T-helper 1 cell treated with Interleukin-12 subunit alpha and Interleukin-12 subunit beta and Interleukin-4 antibody, amounts not matched to agents 30 μg/mL and 1 μg/mL, for 36 hours (primary cell): ENCODE results near the gene KLHL1.

Source experiments
- H3K27ac Mint-ChIP-seq: one replicate; pipeline ENCODE4 v1.8.0; 2021; ENCODE audit warnings: mild to moderate bottlenecking, mixed read lengths
- H3K27me3 Mint-ChIP-seq: one replicate; pipeline ENCODE4 v1.8.0; 2021; ENCODE audit warnings: low read depth, mixed read lengths
- H3K36me3 Mint-ChIP-seq: one replicate; pipeline ENCODE4 v1.8.0; 2021; ENCODE audit warnings: low read depth, mixed read lengths
- H3K4me1 Mint-ChIP-seq: one replicate; pipeline ENCODE4 v1.8.0; 2021; ENCODE audit warnings: low read depth, mixed read lengths
- H3K4me3 Mint-ChIP-seq: one replicate; pipeline ENCODE4 v1.8.0; 2021; ENCODE audit warnings: mild to moderate bottlenecking, moderate library complexity, mixed read lengths
- H3K9me3 Mint-ChIP-seq: one replicate; pipeline ENCODE4 v1.8.0; 2021; ENCODE audit warnings: mixed read lengths

The KLHL1 gene

GRCh38 chr13:70054572-70054971, 53.7 kb downstream of the KLHL1 start:
- Mint-ChIP-seq H3K27ac (no peak overlapping the region), H3K36me3 (no peaks in the 10 kb centered on the region), H3K4me3 (no peak overlapping the region), H3K4me1 (no peaks in the 10 kb centered on the region), H3K27me3 (no peaks in the 10 kb centered on the region), H3K9me3 (peaks cover 30% of the 10 kb centered on the region)

- Mint-ChIP-seq H3K27me3 (no peaks in the 10 kb centered on the region), H3K4me3 (no peak overlapping the region), H3K36me3 (no peaks in the 10 kb centered on the region), H3K27ac (no peak overlapping the region), H3K4me1 (no peaks in the 10 kb centered on the region), H3K9me3 (peaks cover 24% of the 10 kb centered on the region)
Measured at GRCh38 chr13:70051531-70051930, 56.7 kb downstream of the KLHL1 start.

- no peaks in the 10 kb centered on the region for H3K4me1 Mint-ChIP-seq
- no peak overlapping the region for H3K27ac Mint-ChIP-seq
Measured at GRCh38 chr13:70043685-70044084, 64.6 kb downstream of the KLHL1 start.

GRCh38 chr13:70042193-70042592, 66.1 kb downstream of the KLHL1 start:
- H3K36me3 Mint-ChIP-seq: no peaks in the 10 kb centered on the region
- H3K4me3 Mint-ChIP-seq: no peak overlapping the region
- peaks cover 4% of the 10 kb centered on the region for H3K9me3 Mint-ChIP-seq
- H3K27ac Mint-ChIP-seq: no peak overlapping the region
- no peaks in the 10 kb centered on the region for H3K27me3 Mint-ChIP-seq
- H3K4me1 Mint-ChIP-seq: no peaks in the 10 kb centered on the region

More at GRCh38 chr13:70043685-70044084, 64.6 kb downstream of the KLHL1 start:
- Mint-ChIP-seq H3K4me3 (no peak overlapping the region), H3K36me3 (no peaks in the 10 kb centered on the region), H3K9me3 (peaks cover 4% of the 10 kb centered on the region), H3K27me3 (no peaks in the 10 kb centered on the region)

- Mint-ChIP-seq H3K4me3 (no peak overlapping the region), H3K27ac (no peak overlapping the region), H3K4me1 (no peaks in the 10 kb centered on the region), H3K27me3 (no peaks in the 10 kb centered on the region), H3K36me3 (no peaks in the 10 kb centered on the region), H3K9me3 (peaks cover 5% of the 10 kb centered on the region)
Measured at GRCh38 chr13:70034286-70034685, 74.0 kb downstream of the KLHL1 start.

GRCh38 chr13:70027551-70027950, 80.7 kb downstream of the KLHL1 start:
- H3K9me3 Mint-ChIP-seq: peaks cover 3% of the 10 kb centered on the region
- no peaks in the 10 kb centered on the region for H3K27me3 Mint-ChIP-seq
- no peak overlapping the region for H3K4me3 Mint-ChIP-seq

GRCh38 chr13:70023516-70023915, 84.7 kb downstream of the KLHL1 start:
- Mint-ChIP-seq H3K27me3 (no peaks in the 10 kb centered on the region), H3K27ac (no peak overlapping the region), H3K4me1 (no peaks in the 10 kb centered on the region), H3K4me3 (no peak overlapping the region), H3K9me3 (peaks cover 10% of the 10 kb centered on the region), H3K36me3 (no peaks in the 10 kb centered on the region)

More at GRCh38 chr13:70027551-70027950, 80.7 kb downstream of the KLHL1 start:
- Mint-ChIP-seq H3K27ac (no peak overlapping the region), H3K4me1 (no peaks in the 10 kb centered on the region), H3K36me3 (no peaks in the 10 kb centered on the region)

- Mint-ChIP-seq H3K4me1 (no peaks in the 10 kb centered on the region), H3K9me3 (peaks cover 13% of the 10 kb centered on the region), H3K27ac (no peak overlapping the region), H3K4me3 (no peak overlapping the region), H3K36me3 (no peaks in the 10 kb centered on the region), H3K27me3 (no peaks in the 10 kb centered on the region)
Measured at GRCh38 chr13:70022646-70023045, 85.6 kb downstream of the KLHL1 start.

GRCh38 chr13:70016116-70016515, 92.1 kb downstream of the KLHL1 start:
- no peaks in the 10 kb centered on the region for H3K36me3 Mint-ChIP-seq
- H3K27me3 Mint-ChIP-seq: no peaks in the 10 kb centered on the region
- H3K4me3 Mint-ChIP-seq: no peak overlapping the region
- H3K9me3 Mint-ChIP-seq: peaks cover 11% of the 10 kb centered on the region
- no peaks in the 10 kb centered on the region for H3K4me1 Mint-ChIP-seq
- H3K27ac Mint-ChIP-seq: no peak overlapping the region

- Mint-ChIP-seq H3K27ac (no peak overlapping the region), H3K4me1 (no peaks in the 10 kb centered on the region), H3K4me3 (no peak overlapping the region), H3K36me3 (no peaks in the 10 kb centered on the region), H3K27me3 (no peaks in the 10 kb centered on the region), H3K9me3 (peaks cover 17% of the 10 kb centered on the region)
Measured at GRCh38 chr13:70014337-70014736, 93.9 kb downstream of the KLHL1 start.

- no peak overlapping the region for H3K27ac Mint-ChIP-seq
- no peaks in the 10 kb centered on the region for H3K36me3 Mint-ChIP-seq
- no peak overlapping the region for H3K4me3 Mint-ChIP-seq
- no peaks in the 10 kb centered on the region for H3K9me3 Mint-ChIP-seq
- no peaks in the 10 kb centered on the region for H3K4me1 Mint-ChIP-seq
- no peaks in the 10 kb centered on the region for H3K27me3 Mint-ChIP-seq
Measured at GRCh38 chr13:69999875-70000274, 108.4 kb downstream of the KLHL1 start.

GRCh38 chr13:69997061-69997460, 111.2 kb downstream of the KLHL1 start:
- no peaks in the 10 kb centered on the region for H3K9me3 Mint-ChIP-seq
- H3K27me3 Mint-ChIP-seq: no peaks in the 10 kb centered on the region
- no peaks in the 10 kb centered on the region for H3K4me1 Mint-ChIP-seq
- no peak overlapping the region for H3K4me3 Mint-ChIP-seq
- H3K27ac Mint-ChIP-seq: no peak overlapping the region
- H3K36me3 Mint-ChIP-seq: no peaks in the 10 kb centered on the region

- peaks cover 5% of the 10 kb centered on the region for H3K9me3 Mint-ChIP-seq
- no peaks in the 10 kb centered on the region for H3K36me3 Mint-ChIP-seq
- H3K4me1 Mint-ChIP-seq: no peaks in the 10 kb centered on the region
- no peaks in the 10 kb centered on the region for H3K27me3 Mint-ChIP-seq
- no peak overlapping the region for H3K4me3 Mint-ChIP-seq
- H3K27ac Mint-ChIP-seq: no peak overlapping the region
Measured at GRCh38 chr13:69980799-69981198, 127.5 kb downstream of the KLHL1 start.

- Mint-ChIP-seq H3K4me1 (no peaks in the 10 kb centered on the region), H3K9me3 (no peaks in the 10 kb centered on the region), H3K27me3 (no peaks in the 10 kb centered on the region), H3K27ac (no peak overlapping the region), H3K4me3 (no peak overlapping the region), H3K36me3 (no peaks in the 10 kb centered on the region)
Measured at GRCh38 chr13:69975496-69975895, 132.8 kb downstream of the KLHL1 start.

GRCh38 chr13:69970520-69970919, 137.7 kb downstream of the KLHL1 start:
- Mint-ChIP-seq H3K9me3 (peaks cover 8% of the 10 kb centered on the region), H3K27me3 (no peaks in the 10 kb centered on the region), H3K36me3 (no peaks in the 10 kb centered on the region), H3K27ac (no peak overlapping the region), H3K4me1 (no peaks in the 10 kb centered on the region), H3K4me3 (no peak overlapping the region)

GRCh38 chr13:69959046-69959445, 149.2 kb downstream of the KLHL1 start:
- H3K27ac Mint-ChIP-seq: no peak overlapping the region

More at GRCh38 chr13:69959046-69959445, 149.2 kb downstream of the KLHL1 start:
- Mint-ChIP-seq H3K9me3 (peaks cover 3% of the 10 kb centered on the region), H3K27me3 (no peaks in the 10 kb centered on the region), H3K4me1 (no peaks in the 10 kb centered on the region), H3K36me3 (no peaks in the 10 kb centered on the region), H3K4me3 (no peak overlapping the region)
